SK-N-SH (cell line): ENCODE measurements around the gene SH3RF1. TPM values are rescaled to one million over a fixed set of nuclear protein-coding genes. Genes with fewer than 3 reads are reported as not detected.

ENCODE experiments used
- CTCF ChIA-PET: fragments of 300-600, 350-600 bp; formaldehyde crosslinking; extraction: SDS; loops from one replicate; lab custom pipeline; 2021; lab: Yijun Ruan, JAX
- POLR2A ChIA-PET: fragments of 350-600 bp; sonication (Branson Sonifier 250); formaldehyde crosslinking; extraction: SDS; loops from one replicate; lab custom pipeline; 2020; ENCODE audit warnings: antibody characterized with exemption, inconsistent platforms; lab: Yijun Ruan, JAX
- DNase-seq: peaks from one replicate; pipeline ENCODE4 v3.0.0; 2012
- H2AFZ ChIP-seq: fragments of 200-600 bp; sonication (generic); 2 replicates; pipeline ENCODE4 v1.8.1; 2016; ENCODE audit warnings: antibody characterized with exemption, mild to moderate bottlenecking, low read depth
- H3F3A ChIP-seq: fragments of 200-600 bp; sonication (generic); replicated peaks from 2 replicates; pipeline ENCODE3; 2016; ENCODE audit warnings: antibody characterized with exemption, mild to moderate bottlenecking; ENCODE audit not compliant: insufficient read depth
- H3K27ac ChIP-seq, 2 experiments: fragments of 200-500 bp in 1 of 2; fragments of 200-600 bp in 1 of 2; sonication (Bioruptor generic) in 1 of 2; sonication (generic), shearing (Covaris generic) in 1 of 2; 2 replicates each; pipeline versions ENCODE4 v1.5.1 to v1.6.1; 2014 to 2016; ENCODE audit warnings: low read depth in 2 of 2, inconsistent platforms in 1 of 2, low read length in 1 of 2, mild to moderate bottlenecking in 1 of 2, mixed read lengths in 1 of 2
- H3K27me3 ChIP-seq: fragments of 200-600 bp; sonication (generic), shearing (Covaris generic); 2 replicates; pipeline ENCODE4 v1.6.1; 2016; ENCODE audit warnings: mixed run types; ENCODE audit not compliant: insufficient read depth
- H3K36me3 ChIP-seq, 2 experiments: fragments of 200-500 bp in 1 of 2; fragments of 200-600 bp in 1 of 2; sonication (Bioruptor generic) in 1 of 2; sonication (generic) in 1 of 2; replicated peaks in 1 of 2; 2 replicates each; pipeline versions ENCODE3 to v1.5.1; 2014 to 2016; ENCODE audit warnings: low read length in 1 of 2, mild to moderate bottlenecking in 1 of 2; ENCODE audit not compliant: insufficient read depth in 2 of 2, control insufficient read depth in 1 of 2
- H3K4me1 ChIP-seq, 2 experiments: fragments of 200-500 bp in 1 of 2; fragments of 200-600 bp in 1 of 2; sonication (Bioruptor generic) in 1 of 2; sonication (generic), shearing (Covaris generic) in 1 of 2; 2 replicates each; pipeline versions ENCODE4 v1.5.1 to v1.6.1; 2014 to 2016; ENCODE audit warnings: low read depth in 1 of 2, low read length in 1 of 2, mixed run types in 1 of 2; ENCODE audit not compliant: insufficient read depth in 2 of 2, control insufficient read depth in 1 of 2
- H3K4me2 ChIP-seq: fragments of 200-600 bp; sonication (generic), shearing (Covaris generic); 2 replicates; pipeline ENCODE4 v1.6.1; 2017; ENCODE audit warnings: mixed run types
- H3K4me3 ChIP-seq, 2 experiments: fragments of 200-500 bp in 1 of 2; fragments of 200-600 bp in 1 of 2; sonication (Bioruptor generic) in 1 of 2; sonication (generic), shearing (Covaris generic) in 1 of 2; 2 replicates each; pipeline versions ENCODE4 v1.5.1 to v1.8.1; 2014 to 2016; ENCODE audit warnings: low read depth in 2 of 2, inconsistent platforms in 1 of 2, low read length in 1 of 2, mild to moderate bottlenecking in 1 of 2, mixed read lengths in 1 of 2, moderate library complexity in 1 of 2
- H3K79me2 ChIP-seq: fragments of 200-600 bp; sonication (generic); 2 replicates; pipeline ENCODE4 v1.8.1; 2017; ENCODE audit warnings: mild to moderate bottlenecking; ENCODE audit not compliant: insufficient read depth
- H3K9ac ChIP-seq: fragments of 200-600 bp; sonication (generic); 2 replicates; pipeline ENCODE4 v1.6.1; 2017; ENCODE audit warnings: mixed run types
- H3K9me2 ChIP-seq: fragments of 200-600 bp; sonication (generic); 2 replicates; pipeline ENCODE4 v1.6.1; 2017; ENCODE audit warnings: mixed run types
- H3K9me3 ChIP-seq: fragments of 200-600 bp; sonication (generic); 2 replicates; pipeline ENCODE4 v1.6.1; 2017; ENCODE audit warnings: mixed run types, mild to moderate bottlenecking, moderate library complexity
- H4K20me1 ChIP-seq: fragments of 200-600 bp; sonication (generic); 2 replicates; pipeline ENCODE4 v1.6.1; 2017; ENCODE audit warnings: mild to moderate bottlenecking, mixed run types; ENCODE audit not compliant: insufficient read depth
- CHD2 ChIP-seq: fragments of 150-350 bp; IDR thresholded peaks from 2 replicates; pipeline ENCODE4 v1.6.1; 2018; ENCODE audit warnings: low read length; ENCODE audit not compliant: partially characterized antibody
- ELF1 ChIP-seq: IDR thresholded peaks from 2 replicates; pipeline ENCODE4 v1.4.0; 2012
- EP300 ChIP-seq, 2 experiments: IDR thresholded peaks; 2 replicates each; pipeline versions ENCODE4 v1.4.0 to v1.6.1; 2012; ENCODE audit warnings: borderline replicate concordance in 1 of 2, low read depth in 1 of 2, low read length in 1 of 2
- FOSL2 ChIP-seq: IDR thresholded peaks from 2 replicates; pipeline ENCODE4 v1.4.0; 2012; ENCODE audit warnings: low read depth, mild to moderate bottlenecking, moderate library complexity, borderline replicate concordance
- GABPA ChIP-seq: IDR thresholded peaks from 2 replicates; pipeline ENCODE4 v1.4.0; 2012; ENCODE audit warnings: low read depth, mild to moderate bottlenecking
- GATA2 ChIP-seq: sonication (generic); formaldehyde crosslinking; IDR thresholded peaks from 2 replicates; pipeline ENCODE4 v1.5.0; 2020; ENCODE audit warnings: mild to moderate bottlenecking, missing genetic modification reagents
- IRF3 ChIP-seq: fragments of 150-350 bp; IDR thresholded peaks from 2 replicates; pipeline ENCODE4 v1.6.1; 2016; ENCODE audit warnings: mild to moderate bottlenecking, low read depth, low read length
- JUND ChIP-seq: IDR thresholded peaks from 2 replicates; pipeline ENCODE4 v1.4.0; 2012
- NFIC ChIP-seq: IDR thresholded peaks from 2 replicates; pipeline ENCODE4 v1.4.0; 2012; ENCODE audit warnings: borderline replicate concordance
- NRF1 ChIP-seq: IDR thresholded peaks from 2 replicates; pipeline ENCODE4 v1.6.1; 2012; ENCODE audit warnings: low read depth, mild to moderate bottlenecking, low read length
- PBX3 ChIP-seq: IDR thresholded peaks from 2 replicates; pipeline ENCODE4; 2012
- POLR2AphosphoS5 ChIP-seq: IDR thresholded peaks from 2 replicates; pipeline ENCODE4 v1.6.1; 2012; ENCODE audit warnings: low read depth, low read length
- RAD21 ChIP-seq: IDR thresholded peaks from 2 replicates; pipeline ENCODE4 v1.6.1; 2012; ENCODE audit warnings: mild to moderate bottlenecking, low read length
- RCOR1 ChIP-seq: fragments of 150-350 bp; IDR thresholded peaks from 2 replicates; pipeline ENCODE4 v1.6.1; 2017; ENCODE audit warnings: antibody characterized with exemption, low read length
- REST ChIP-seq: IDR thresholded peaks from 2 replicates; pipeline ENCODE4 v1.6.1; 2012; ENCODE audit warnings: mild to moderate bottlenecking, low read depth, low read length, moderate library complexity
- SIN3A ChIP-seq: IDR thresholded peaks from 2 replicates; pipeline ENCODE4 v1.6.1; 2012; ENCODE audit warnings: low read depth, mild to moderate bottlenecking, low read length, moderate library complexity, borderline replicate concordance
- SMC3 ChIP-seq: IDR thresholded peaks from 2 replicates; pipeline ENCODE4 v1.6.1; 2012; ENCODE audit warnings: low read depth, low read length, improper control_type of control experiment
- TAF1 ChIP-seq: IDR thresholded peaks from 2 replicates; pipeline ENCODE4 v1.6.1; 2012; ENCODE audit warnings: low read depth, mild to moderate bottlenecking, low read length, moderate library complexity, borderline replicate concordance
- TCF12 ChIP-seq: IDR thresholded peaks from 2 replicates; pipeline ENCODE4 v1.4.0; 2012
- TEAD4 ChIP-seq: IDR thresholded peaks from 2 replicates; pipeline ENCODE4 v1.4.0; 2012; ENCODE audit warnings: mild to moderate bottlenecking, borderline replicate concordance; ENCODE audit not compliant: insufficient read depth
- YY1 ChIP-seq: IDR thresholded peaks from 2 replicates; pipeline ENCODE4 v1.4.0; 2012; ENCODE audit warnings: low read depth, mild to moderate bottlenecking
- WGBS: methylation state at CpG from one replicate; pipeline ENCODE4 v1.1.6; 2017; ENCODE audit warnings: low lambda C conversion rate; 5-methylcytosine and 5-hydroxymethylcytosine counted together
- polyA plus RNA-seq, 3 experiments: library from polyadenylated mRNA; depleted of rRNA; stranded (reverse); fragments of >200 nt; gene quantifications; 2 replicates each; pipeline ENCODE4 v1.2.3, GENCODE V29; 2012
- TF ChIP-seq, protein P1 (sequence below): IDR thresholded peaks from 2 replicates; pipeline ENCODE4 v1.4.0; 2012; ENCODE audit warnings: low read depth

Gene SH3RF1
- polyA plus RNA-seq, 1 of the 3 experiments (the other 2 are of a cell fraction), result 22.0 TPM

DNA sequence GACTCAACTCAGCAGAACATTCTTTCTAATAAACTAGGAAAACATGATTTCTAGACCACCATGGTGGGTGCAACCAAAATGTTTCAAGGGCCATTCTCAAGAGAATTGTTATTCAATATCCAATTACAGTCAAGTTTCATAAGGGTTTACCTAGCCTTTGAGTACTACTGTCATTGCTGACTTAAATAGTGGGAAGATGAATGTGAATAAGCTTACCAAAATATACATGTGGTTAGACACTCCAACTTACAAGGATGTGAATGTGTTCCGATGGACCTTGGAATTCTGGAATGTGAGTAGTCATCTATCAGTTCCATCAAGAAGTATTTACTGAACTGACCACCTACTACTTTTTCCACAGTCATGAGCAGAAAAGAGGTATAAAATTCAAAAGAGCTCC, 16.9 kb downstream of the SH3RF1 start:
- H3K9ac ChIP-seq, result peak overlapping the region; percentile 26; the same call in 1 of the 2 replicates
- H4K20me1 ChIP-seq, result peaks cover 79% of the 10 kb centered on the region
- H3K4me1 ChIP-seq, result peaks cover 43 to 73% of the 10 kb centered on the region in 2 experiments

GRCh38 chr4:169253113-169253671, 17.6 kb downstream of the SH3RF1 start:
- CTCF ChIA-PET, result interaction anchor here (1.3 to 2.5 kb wide), 3 partner anchors 17 to 225 kb away, joined by 3 to 7 read pairs (median 3); no protein-coding TSS in a partner anchor
- Histone ChIP-seq H3K4me1 (peaks cover 42 to 69% of the 10 kb centered on the region in 2 experiments), H3K9me3 (no peaks in the 10 kb centered on the region), H4K20me1 (peaks cover 80% of the 10 kb centered on the region), H3K27ac (peak overlapping the region; percentile 73 to 91; a peak in 3 of 4 replicates), H3K36me3 (peaks cover 0 to 9% of the 10 kb centered on the region in 2 experiments), H2AFZ (no peak overlapping the region), H3K4me3 (no peak overlapping the region), H3K9ac (no peak overlapping the region), H3K9me2 (no peaks in the 10 kb centered on the region), H3K4me2 (peak overlapping the region; percentile 56), H3F3A (peaks cover 55% of the 10 kb centered on the region), H3K79me2 (peaks cover 99% of the 10 kb centered on the region), H3K27me3 (no peaks in the 10 kb centered on the region)
- TF ChIP-seq REST (no peak), TEAD4 (no peak), IRF3 (no peak), NRF1 (no peak), ELF1 (no peak), NFIC (no peak), RCOR1 (no peak), CHD2 (no peak), YY1 (no peak), SMC3 (no peak)
- POLR2A ChIA-PET, result no interaction called here
- 88% methylated on average over 2 of the region's 2 CpGs for WGBS
- no peak for DNase-seq

More for the DNA sequence above, 16.9 kb downstream of the SH3RF1 start:
- H3K36me3 ChIP-seq, result peaks cover 0 to 9% of the 10 kb centered on the region in 2 experiments
- peaks cover 55% of the 10 kb centered on the region for H3F3A ChIP-seq
- no peaks in the 10 kb centered on the region for H3K9me3 ChIP-seq
- no peaks in the 10 kb centered on the region for H3K9me2 ChIP-seq
- TF ChIP-seq TCF12, result peak; percentile 63
- TF ChIP-seq RAD21, result no peak
- TF ChIP-seq GABPA, result no peak
- peak in 1 of 2 experiments; percentile 71; a peak in 2 of 4 replicates for TF ChIP-seq EP300 (IDR thresholded peaks at IDR 0.05; ENCODE audit: borderline replicate concordance in 1 of 2, low read depth in 1 of 2, low read length in 1 of 2)
- TF ChIP-seq, protein P1, sequence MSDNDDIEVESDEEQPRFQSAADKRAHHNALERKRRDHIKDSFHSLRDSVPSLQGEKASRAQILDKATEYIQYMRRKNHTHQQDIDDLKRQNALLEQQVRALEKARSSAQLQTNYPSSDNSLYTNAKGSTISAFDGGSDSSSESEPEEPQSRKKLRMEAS, result peak; percentile 36; the same call in 1 of the 2 replicates
- no peak for TF ChIP-seq SIN3A
- TF ChIP-seq TAF1, result no peak
- peak; percentile 63 for TF ChIP-seq JUND
- peak; percentile 42; the same call in 1 of the 2 replicates for TF ChIP-seq TEAD4
- no peak for TF ChIP-seq CHD2
- no peak; the same call in 1 of the 2 replicates for TF ChIP-seq POLR2AphosphoS5
- TF ChIP-seq NFIC, result peak; percentile 47; the same call in 1 of the 2 replicates
- TF ChIP-seq GATA2, result no peak
- peak; percentile 56; the same call in 1 of the 2 replicates for TF ChIP-seq FOSL2
- peak; percentile 88 for TF ChIP-seq PBX3
- H3K27ac ChIP-seq, result peak overlapping the region; percentile 73 to 91; a peak in 3 of 4 replicates
- no peaks in the 10 kb centered on the region for H3K27me3 ChIP-seq
- no peak overlapping the region; a peak in 1 of 4 replicates for H3K4me3 ChIP-seq
- ChIA-PET POLR2A (no interaction called here), CTCF (interaction anchor here (1.2 to 2.5 kb wide), 4 partner anchors 12 to 37 kb away, joined by 3 to 12 read pairs (median 5); no protein-coding TSS in a partner anchor)
- DNase-seq, result no peak
- H3K4me2 ChIP-seq, result peak overlapping the region; percentile 56
- H2AFZ ChIP-seq, result no peak overlapping the region
- WGBS, result 0% methylated on average over 1 of the region's 1 CpG
- peaks cover 99% of the 10 kb centered on the region for H3K79me2 ChIP-seq
